A549 (cell line): ENCODE measurements around the gene CLEC4F. TPM values are rescaled to one million over a fixed set of nuclear protein-coding genes. Genes with fewer than 3 reads are reported as not detected.

Experiments
- ATAC-seq, 2 experiments: fragments of 200-7000 bp in 1 of 2; fragments of >200 bp in 1 of 2; cut with Nextera tagmentation in 1 of 2; cut with Tn5 transposase in 1 of 2; 3 replicates each; pipeline versions ENCODE4 v1.8.0 to v1.9.1; 2018 to 2020; ENCODE audit warnings: mild to moderate bottlenecking in 1 of 2, moderate library complexity in 1 of 2
- CTCF ChIA-PET: fragments of 300-600 bp; sonication (Branson Sonifier 250); formaldehyde crosslinking; extraction: SDS; loops from one replicate; lab custom pipeline; 2021; ENCODE audit warnings: antibody characterized with exemption, inconsistent platforms; lab: Yijun Ruan, JAX
- POLR2A ChIA-PET: fragments of 350-600 bp; formaldehyde crosslinking; extraction: SDS; loops from one replicate; lab custom pipeline; 2021; ENCODE audit warnings: antibody characterized with exemption, inconsistent platforms; lab: Yijun Ruan, JAX
- DNase-seq, 2 experiments: peaks; one replicate each; pipeline versions ENCODE4 v3.0.0 to v3.0.0-alpha.2; 2011 to 2016; ENCODE audit warnings: low read depth in 1 of 2, low spot score in 1 of 2
- FAIRE-seq: peaks from 2 replicates; lab custom pipeline; 2011; peaks lifted over from hg19 to GRCh38; lab: Jason Lieb, UNC
- H3K27ac ChIP-seq, 2 experiments: fragments of >200 bp; sonication (Bioruptor Twin); formaldehyde crosslinking; 3 replicates each; pipeline ENCODE4 v1.5.1; 2016 to 2017
- H3K4me1 ChIP-seq: fragments of >200 bp; sonication (Bioruptor Twin); formaldehyde crosslinking; 3 replicates; pipeline ENCODE4 v1.6.1; 2016
- H3K4me2 ChIP-seq: fragments of >200 bp; sonication (Bioruptor Twin); formaldehyde crosslinking; 3 replicates; pipeline ENCODE4 v1.6.1; 2016
- H3K4me3 ChIP-seq: fragments of >200 bp; sonication (Bioruptor Twin); formaldehyde crosslinking; 3 replicates; pipeline ENCODE4 v1.5.1; 2016
- H3K9me3 ChIP-seq: fragments of >200 bp; sonication (Bioruptor Twin); formaldehyde crosslinking; 3 replicates; pipeline ENCODE4 v1.6.1; 2016
- BHLHE40 ChIP-seq: IDR thresholded peaks from 2 replicates; pipeline ENCODE4 v1.6.1; 2012; ENCODE audit warnings: low read depth, low read length, inconsistent platforms
- CBX2 ChIP-seq: fragments of 200-600 bp; sonication (generic); IDR thresholded peaks from 2 replicates; pipeline ENCODE4 v1.6.1; 2016; ENCODE audit warnings: low read depth, mild to moderate bottlenecking, borderline replicate concordance
- CHD4 ChIP-seq: fragments of 200-600 bp; sonication (generic); IDR thresholded peaks from 2 replicates; pipeline ENCODE4 v1.6.1; 2016; ENCODE audit warnings: antibody characterized with exemption, mild to moderate bottlenecking, borderline replicate concordance
- CTCF ChIP-seq: fragments of >200 bp; sonication (Bioruptor Twin); formaldehyde crosslinking; IDR thresholded peaks from 3 replicates; pipeline ENCODE4 v1.5.1; 2016
- E2F6 ChIP-seq: IDR thresholded peaks from 2 replicates; pipeline ENCODE4 v1.6.1; 2012; ENCODE audit warnings: low read depth, borderline replicate concordance
- ELK1 ChIP-seq: fragments of 150-350 bp; IDR thresholded peaks from 2 replicates; pipeline ENCODE4 v1.6.1; 2014; ENCODE audit warnings: low read depth, mild to moderate bottlenecking, low read length
- FOSL2 ChIP-seq, 2 experiments: fragments of 450-650 bp in 1 of 2; fragments of >200 bp in 1 of 2; sonication (Bioruptor Twin) in 1 of 2; formaldehyde crosslinking; IDR thresholded peaks; 2 replicates each; pipeline versions ENCODE4 v1.5.0 to v1.6.1; 2016 to 2020; ENCODE audit warnings: mild to moderate bottlenecking in 1 of 2, moderate library complexity in 1 of 2
- HEYL ChIP-seq: fragments of 250-450 bp; sonication (Bioruptor Pico); IDR thresholded peaks from 2 replicates; pipeline ENCODE4 v1.8.0; 2021; ENCODE audit warnings: mild to moderate bottlenecking, moderate library complexity
- HMGXB4 ChIP-seq: fragments of 250-450 bp; sonication (Bioruptor Pico); IDR thresholded peaks from 2 replicates; pipeline ENCODE4 v1.5.0; 2021; ENCODE audit warnings: mild to moderate bottlenecking, moderate library complexity, borderline replicate concordance
- HOXA7 ChIP-seq: fragments of 250-450 bp; sonication (Bioruptor Pico); IDR thresholded peaks from 2 replicates; pipeline ENCODE4 v1.5.0; 2020; ENCODE audit warnings: mild to moderate bottlenecking, moderate library complexity
- JUN ChIP-seq, 2 experiments: fragments of >200 bp; sonication (Bioruptor Twin); formaldehyde crosslinking; IDR thresholded peaks; 2 replicates in 1 of 2; 3 replicates in 1 of 2; pipeline ENCODE4 v1.6.1; 2016 to 2017
- KDM5A ChIP-seq: fragments of 200-600 bp; sonication (generic); IDR thresholded peaks from 2 replicates; pipeline ENCODE4 v1.6.1; 2016; ENCODE audit warnings: antibody characterized with exemption, mild to moderate bottlenecking
- MAZ ChIP-seq: fragments of 150-350 bp; IDR thresholded peaks from 2 replicates; pipeline ENCODE4 v1.6.1; 2014; ENCODE audit warnings: antibody characterized with exemption, low read depth, low read length, borderline replicate concordance
- NFE2L2 ChIP-seq: fragments of 150-350 bp; conservative IDR thresholded peaks from 2 replicates; pipeline ENCODE4 v1.6.1; 2014; ENCODE audit warnings: low read length
- NR3C1 ChIP-seq: fragments of >200 bp; sonication (Bioruptor Twin); formaldehyde crosslinking; IDR thresholded peaks from 3 replicates; pipeline ENCODE4 v1.6.1; 2017
- PBX3 ChIP-seq: IDR thresholded peaks from 2 replicates; pipeline ENCODE4 v1.6.1; 2012
- PHF8 ChIP-seq: fragments of 200-600 bp; sonication (generic); IDR thresholded peaks from 2 replicates; pipeline ENCODE4 v1.6.1; 2016; ENCODE audit warnings: low read depth, mild to moderate bottlenecking, antibody characterized with exemption, moderate library complexity, borderline replicate concordance
- RAD21 ChIP-seq, 2 experiments: fragments of >200 bp in 1 of 2; sonication (Bioruptor Twin) in 1 of 2; formaldehyde crosslinking in 1 of 2; IDR thresholded peaks in 1 of 2; conservative IDR thresholded peaks in 1 of 2; 2 replicates in 1 of 2; 3 replicates in 1 of 2; pipeline ENCODE4 v1.6.1; 2012 to 2018; ENCODE audit warnings: inconsistent platforms in 1 of 2
- RARB ChIP-seq: fragments of 250-450 bp; sonication (Bioruptor Pico); IDR thresholded peaks from 2 replicates; pipeline ENCODE4 v1.8.0; 2021; ENCODE audit warnings: mild to moderate bottlenecking, moderate library complexity
- REST ChIP-seq: fragments of 200-600 bp; sonication (generic); IDR thresholded peaks from 2 replicates; pipeline ENCODE4 v1.6.1; 2016; ENCODE audit warnings: antibody characterized with exemption, mild to moderate bottlenecking, moderate library complexity
- RFX5 ChIP-seq: fragments of 450-650 bp; IDR thresholded peaks from 2 replicates; pipeline ENCODE4 v1.7.1; 2014; ENCODE audit warnings: antibody characterized with exemption, mild to moderate bottlenecking, moderate library complexity
- SMC3 ChIP-seq: fragments of >200 bp; sonication (Bioruptor Twin); formaldehyde crosslinking; IDR thresholded peaks from 3 replicates; pipeline ENCODE4 v1.6.1; 2018; ENCODE audit warnings: inconsistent platforms
- SREBF2 ChIP-seq: fragments of 450-650 bp; IDR thresholded peaks from 2 replicates; pipeline ENCODE4 v1.6.1; 2014; ENCODE audit warnings: mild to moderate bottlenecking, moderate library complexity
- WGBS: methylation state at CpG from one replicate; pipeline ENCODE4 v1.1.6; 2017; ENCODE audit errors: missing lambda C conversion rate; 5-methylcytosine and 5-hydroxymethylcytosine counted together
- polyA plus RNA-seq, 4 experiments: library from polyadenylated mRNA; depleted of rRNA in 3 of 4; stranded (reverse); fragments of >200 nt; fragmentation: RNase III in 1 of 4; extraction: RNeasy Plus Mini Kit Qiagen cat#74134 plus additional on column Dnase treatment in 1 of 4; gene quantifications; 2 replicates in 3 of 4; 3 replicates in 1 of 4; pipeline ENCODE4 v1.2.3, GENCODE V29; 2011 to 2017

Gene CLEC4F
- polyA plus RNA-seq, 2 of the 4 experiments (the other 2 are of a cell fraction) = not detected

- ChIA-PET POLR2A (no interaction called here), CTCF (interaction anchor here (0.6 to 4.0 kb wide), 11 partner anchors 8 to 138 kb away, joined by 3 to 21 read pairs (median 4); partner anchors contain the start of gene FIGLA)
- H3K4me1 ChIP-seq = no peaks in the 10 kb centered on the region
- ATAC-seq = peak; percentile 38 to 40; a peak in 5 of 6 replicates
- no peak for DNase-seq
- no peak for TF ChIP-seq NR3C1
- no peak for TF ChIP-seq BHLHE40
- no peak for TF ChIP-seq RARB (CRISPR knock-in tag)
- no peak for TF ChIP-seq ELK1
- no peak for TF ChIP-seq HMGXB4 (CRISPR knock-in tag)
- TF ChIP-seq JUN (IDR thresholded peaks at IDR 0.05) = no peak
- TF ChIP-seq PBX3 = no peak
- no peak for TF ChIP-seq CHD4
- no peak for TF ChIP-seq CBX2
- TF ChIP-seq SMC3 = no peak
- TF ChIP-seq E2F6 = no peak
- no peak for TF ChIP-seq REST
- H3K4me3 ChIP-seq = no peak overlapping the region
- H3K27ac ChIP-seq = no peak overlapping the region
- no peak overlapping the region for H3K4me2 ChIP-seq
- 67% methylated on average over 12 of the region's 12 CpGs for WGBS
- no peak for FAIRE-seq
- no peaks in the 10 kb centered on the region for H3K9me3 ChIP-seq
Observed at GRCh38 chr2:70808983-70809958, 11.1 kb downstream of the CLEC4F start.

GRCh38 chr2:70807828-70808118, 12.6 kb downstream of the CLEC4F start:
- WGBS = 63% methylated on average over 4 of the region's 4 CpGs
- ATAC-seq (no peak), FAIRE-seq (no peak)

More at GRCh38 chr2:70807828-70808118, 12.6 kb downstream of the CLEC4F start:
- H3K27ac ChIP-seq = no peak overlapping the region
- no peak overlapping the region for H3K4me2 ChIP-seq
- POLR2A ChIA-PET = interaction anchor here (0.9 kb wide), 1 partner anchor 14 kb away, joined by 3 read pairs; no protein-coding TSS in a partner anchor
- no peaks in the 10 kb centered on the region for H3K9me3 ChIP-seq
- CTCF ChIA-PET = interaction anchor here (1.4 to 4.0 kb wide), 5 partner anchors 18 to 140 kb away, joined by 4 to 21 read pairs (median 4); partner anchors contain the start of gene FIGLA
- no peak for DNase-seq
- no peaks in the 10 kb centered on the region for H3K4me1 ChIP-seq
- no peak for TF ChIP-seq HEYL (CRISPR knock-in tag)
- TF ChIP-seq PHF8 = no peak
- no peak for TF ChIP-seq FOSL2 (IDR thresholded peaks at IDR 0.05)
- TF ChIP-seq FOSL2 (CRISPR knock-in tag; IDR thresholded peaks at IDR 0.05) = no peak
- no peak for TF ChIP-seq NFE2L2
- TF ChIP-seq CBX2 = no peak
- TF ChIP-seq SREBF2 = no peak
- no peak for TF ChIP-seq CTCF
- TF ChIP-seq KDM5A = no peak
- TF ChIP-seq RFX5 = no peak
- no peak for TF ChIP-seq MAZ
- TF ChIP-seq RAD21 (conservative IDR thresholded peaks at IDR 0.05 in 1 of 2, IDR thresholded peaks at IDR 0.05 in 1 of 2) = no peak
- no peak for TF ChIP-seq HOXA7 (CRISPR knock-in tag)
- no peak overlapping the region for H3K4me3 ChIP-seq
